GM12878 (cell line): ENCODE data around the gene TSPEAR. TPM values are rescaled to one million over a fixed set of nuclear protein-coding genes. Genes with fewer than 3 reads are reported as not detected.

ENCODE experiments used
- BCLAF1 ChIP-seq: fragments of 450-650 bp; IDR thresholded peaks from 2 replicates; pipeline ENCODE4 v1.6.1; 2017; ENCODE audit warnings: antibody characterized with exemption, mild to moderate bottlenecking, moderate library complexity
- CBX5 ChIP-seq: sonication (generic); IDR thresholded peaks from 2 replicates; pipeline ENCODE4 v1.6.1; 2016; ENCODE audit warnings: low read depth, moderate library complexity, mild to moderate bottlenecking, inconsistent platforms
- CUX1 ChIP-seq: IDR thresholded peaks from 2 replicates; pipeline ENCODE4 v1.6.1; 2012; ENCODE audit warnings: improper control_type of control experiment, low read depth, low read length; ENCODE audit not compliant: insufficient replicate concordance
- DPF2 ChIP-seq: fragments of 450-650 bp; IDR thresholded peaks from 2 replicates; pipeline ENCODE4 v1.6.1; 2017; ENCODE audit warnings: mild to moderate bottlenecking
- MYC ChIP-seq: IDR thresholded peaks from 2 replicates; pipeline ENCODE4 v1.6.1; 2011; ENCODE audit warnings: mild to moderate bottlenecking, low read length, moderate library complexity, inconsistent platforms; ENCODE audit not compliant: insufficient read depth, insufficient replicate concordance, insufficient read length, severe bottlenecking
- PML ChIP-seq: IDR thresholded peaks from 2 replicates; pipeline ENCODE4 v1.6.1; 2012; ENCODE audit warnings: low read length, inconsistent platforms
- SIX5 ChIP-seq: IDR thresholded peaks from 2 replicates; pipeline ENCODE4 v1.6.1; 2011; ENCODE audit warnings: mild to moderate bottlenecking, low read depth, low read length, moderate library complexity; ENCODE audit not compliant: severe bottlenecking
- polyA plus RNA-seq, 11 experiments: library from polyadenylated mRNA; depleted of rRNA in 4 of 11; unstranded in 6 of 11; stranded (reverse) in 5 of 11; fragments of >200 nt; fragmentation: Nextera tagmentation in 4 of 11; fragmentation: Illumina TruSeq in 1 of 11; extraction: Ambion mirVana in 4 of 11; extraction: Trizol in 1 of 11; gene quantifications; 1 replicate in 1 of 11; 2 replicates in 10 of 11; pipeline versions ENCODE4 v1.2.1 to v1.2.3, GENCODE V29; 2011 to 2016; ENCODE audit warnings: inconsistent platforms in 2 of 11, missing spikeins in 2 of 11, low read depth in 1 of 11
- total RNA-seq, 4 experiments: library from RNA; depleted of rRNA in 3 of 4; stranded (reverse); fragments of >200 nt in 3 of 4; fragmentation: Illumina TruSeq in 1 of 4; extraction: Trizol in 1 of 4; gene quantifications; 2 replicates each; pipeline versions ENCODE4 v1.2.1 to v1.2.3, GENCODE V29; 2013 to 2021

Gene TSPEAR
- total and polyA plus RNA-seq, 10 of the 15 experiments (the other 5 are each of a cell fraction or from before 2014, with no cell fraction given) = not detected

- TF ChIP-seq BCLAF1 (no peak), MYC (no peak), SIX5 (no peak), PML (no peak), CBX5 (no peak), DPF2 (no peak), CUX1 (no peak)
Measured at GRCh38 chr21:44528634-44528995, 182.8 kb downstream of the TSPEAR start (continued).
